ENCODE data around the gene DUSP5. TPM values are rescaled to one million over a fixed set of nuclear protein-coding genes. Genes with fewer than 3 reads are reported as not detected.

DUSP5 gene
- polyA plus RNA-seq, 3 donors: 10.8 to 13.9 (median 11.7) TPM

DNA sequence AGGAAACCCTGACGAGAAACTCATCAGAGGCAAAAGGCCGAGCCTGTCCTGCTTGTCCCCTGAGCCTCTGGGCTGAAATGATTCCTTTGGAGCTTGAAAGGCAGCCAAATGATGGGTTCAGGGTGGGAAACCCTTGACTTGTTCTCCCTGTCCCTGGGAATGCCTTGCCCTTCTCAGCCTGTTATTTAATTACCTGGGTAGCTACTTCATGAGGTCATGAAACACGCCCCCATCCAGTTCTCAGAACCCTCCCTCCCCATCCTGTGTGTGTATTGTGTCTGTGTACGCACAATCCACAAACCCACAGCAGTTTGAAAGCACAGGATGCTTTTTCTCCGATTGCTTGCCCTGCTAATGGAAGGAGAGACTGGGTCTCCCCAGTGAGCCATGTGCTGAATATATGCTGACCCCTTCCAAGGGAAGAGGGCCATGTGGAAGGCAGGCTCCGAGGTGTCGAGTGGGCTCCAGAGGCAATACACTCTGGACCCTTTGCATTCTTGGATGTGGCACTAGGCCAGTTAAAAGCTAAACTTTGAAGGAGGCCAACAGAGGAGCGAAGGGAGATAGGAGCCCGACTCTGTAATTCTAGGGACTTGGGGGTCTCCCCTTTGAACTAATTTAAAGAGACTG lies 10.6 kb downstream of the DUSP5 start:
- no peak for DNase-seq (ENCODE audit: extremely low read depth in 1 of 11, low read depth in 9 of 11, low spot score in 4 of 11)

DNA sequence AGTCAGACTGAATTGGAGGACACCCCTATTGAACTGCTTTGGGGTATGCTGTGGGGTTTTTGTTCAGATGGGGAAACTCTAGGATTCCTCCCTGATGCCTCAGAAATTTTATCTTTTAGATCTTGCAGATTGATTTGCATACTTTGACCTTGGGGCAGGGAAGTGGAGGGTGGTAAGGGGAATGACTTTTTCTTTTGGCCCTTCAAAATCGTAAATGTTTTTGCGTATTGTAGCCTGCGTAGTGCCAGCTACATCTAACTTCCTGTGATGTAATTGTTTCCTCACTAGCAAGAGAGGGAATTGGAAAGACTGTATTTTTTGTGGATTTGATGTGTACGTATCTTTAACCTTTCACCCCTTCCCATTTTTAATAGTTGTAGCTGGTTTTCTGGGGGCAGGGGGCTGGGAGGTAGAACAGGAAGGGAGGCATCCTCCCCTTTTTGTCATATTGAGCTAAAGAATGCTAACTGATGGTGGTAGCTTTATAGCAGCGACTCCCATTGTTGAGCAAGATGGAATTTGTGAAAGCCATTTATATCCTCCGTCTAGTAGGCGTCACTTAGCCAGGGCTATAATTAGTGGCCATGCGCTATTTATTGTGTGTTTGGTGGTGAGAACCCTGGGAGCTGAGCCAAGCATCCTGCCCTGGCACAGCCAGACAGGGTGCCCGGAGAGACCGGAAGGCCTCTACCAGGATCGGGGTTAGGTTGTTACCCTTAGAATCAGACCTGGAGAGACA lies 11.3 kb downstream of the DUSP5 start:
- no peak for DNase-seq (ENCODE audit: extremely low read depth in 1 of 11, low read depth in 9 of 11, low spot score in 4 of 11)

DNA sequence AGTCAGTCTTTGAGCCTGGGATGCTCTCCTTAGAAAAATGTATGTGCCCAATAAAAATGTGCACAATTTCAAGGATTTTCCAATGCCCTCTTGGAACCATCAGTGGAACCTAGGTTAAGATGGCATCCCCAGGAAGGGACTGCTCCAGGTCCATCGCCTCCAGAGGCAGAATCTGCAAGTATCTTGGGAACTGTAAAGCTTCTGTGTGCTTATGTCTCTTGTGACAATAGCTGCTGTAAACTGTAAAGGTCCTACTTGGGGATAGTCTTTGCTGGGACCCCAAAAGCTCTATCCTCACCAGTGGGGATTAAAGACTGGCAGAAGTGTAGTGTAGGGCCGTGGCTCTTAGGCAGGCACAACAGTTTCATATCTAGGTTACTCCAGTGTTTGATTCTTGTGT lies 11.9 kb downstream of the DUSP5 start:
- DNase-seq (ENCODE audit: extremely low read depth in 1 of 11, low read depth in 9 of 11, low spot score in 4 of 11): no peak

DNA sequence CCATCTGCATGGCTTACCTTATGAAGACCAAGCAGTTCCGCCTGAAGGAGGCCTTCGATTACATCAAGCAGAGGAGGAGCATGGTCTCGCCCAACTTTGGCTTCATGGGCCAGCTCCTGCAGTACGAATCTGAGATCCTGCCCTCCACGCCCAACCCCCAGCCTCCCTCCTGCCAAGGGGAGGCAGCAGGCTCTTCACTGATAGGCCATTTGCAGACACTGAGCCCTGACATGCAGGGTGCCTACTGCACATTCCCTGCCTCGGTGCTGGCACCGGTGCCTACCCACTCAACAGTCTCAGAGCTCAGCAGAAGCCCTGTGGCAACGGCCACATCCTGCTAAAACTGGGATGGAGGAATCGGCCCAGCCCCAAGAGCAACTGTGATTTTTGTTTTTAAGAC lies 12.4 kb downstream of the DUSP5 start:
- DNase-seq (ENCODE audit: extremely low read depth in 1 of 11, low read depth in 9 of 11, low spot score in 4 of 11): no peak

DNA sequence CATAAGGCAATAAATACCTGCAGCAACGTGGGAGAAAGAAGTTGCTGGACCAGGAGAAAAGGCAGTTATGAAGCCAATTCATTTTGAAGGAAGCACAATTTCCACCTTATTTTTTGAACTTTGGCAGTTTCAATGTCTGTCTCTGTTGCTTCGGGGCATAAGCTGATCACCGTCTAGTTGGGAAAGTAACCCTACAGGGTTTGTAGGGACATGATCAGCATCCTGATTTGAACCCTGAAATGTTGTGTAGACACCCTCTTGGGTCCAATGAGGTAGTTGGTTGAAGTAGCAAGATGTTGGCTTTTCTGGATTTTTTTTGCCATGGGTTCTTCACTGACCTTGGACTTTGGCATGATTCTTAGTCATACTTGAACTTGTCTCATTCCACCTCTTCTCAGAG lies 13.0 kb downstream of the DUSP5 start:
- no peak for DNase-seq (ENCODE audit: extremely low read depth in 1 of 11, low read depth in 9 of 11, low spot score in 4 of 11)

DNA sequence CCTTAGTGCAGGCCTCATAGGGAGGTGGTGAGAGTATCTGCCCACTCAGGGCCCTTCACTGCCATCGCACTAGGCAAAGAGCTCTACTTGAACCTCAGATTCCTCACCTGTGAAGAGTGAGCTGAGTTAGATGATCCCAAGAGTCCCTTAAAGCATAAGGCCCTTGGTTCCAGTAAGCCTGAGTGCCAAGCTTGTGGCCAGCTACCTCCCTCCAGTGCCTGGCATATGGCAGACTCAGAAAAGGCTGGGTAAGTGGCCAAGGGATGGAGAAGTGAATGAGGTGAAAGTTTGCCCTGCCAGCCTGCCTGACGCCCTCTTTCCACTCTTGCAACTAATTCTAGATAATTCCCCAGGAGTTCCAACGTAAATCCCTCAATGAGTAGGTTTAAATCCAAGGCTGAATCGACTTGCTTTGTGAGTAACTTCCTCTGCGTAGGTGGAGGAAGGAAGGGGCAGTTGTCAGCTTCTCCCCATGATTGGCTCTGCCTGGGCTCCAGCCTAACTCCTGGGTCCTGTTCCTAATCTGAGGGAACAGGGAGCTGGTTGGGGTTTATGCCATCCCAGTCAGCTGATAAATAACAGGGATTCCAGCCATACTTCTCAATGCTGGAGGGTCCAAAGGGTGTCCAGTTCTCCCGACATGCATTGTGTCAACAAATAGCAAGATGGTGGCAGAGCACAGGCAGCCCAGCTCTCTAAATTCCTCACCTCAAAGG lies 14.2 kb downstream of the DUSP5 start:
- no peak for DNase-seq (ENCODE audit: extremely low read depth in 1 of 11, low read depth in 9 of 11, low spot score in 4 of 11)

DNA sequence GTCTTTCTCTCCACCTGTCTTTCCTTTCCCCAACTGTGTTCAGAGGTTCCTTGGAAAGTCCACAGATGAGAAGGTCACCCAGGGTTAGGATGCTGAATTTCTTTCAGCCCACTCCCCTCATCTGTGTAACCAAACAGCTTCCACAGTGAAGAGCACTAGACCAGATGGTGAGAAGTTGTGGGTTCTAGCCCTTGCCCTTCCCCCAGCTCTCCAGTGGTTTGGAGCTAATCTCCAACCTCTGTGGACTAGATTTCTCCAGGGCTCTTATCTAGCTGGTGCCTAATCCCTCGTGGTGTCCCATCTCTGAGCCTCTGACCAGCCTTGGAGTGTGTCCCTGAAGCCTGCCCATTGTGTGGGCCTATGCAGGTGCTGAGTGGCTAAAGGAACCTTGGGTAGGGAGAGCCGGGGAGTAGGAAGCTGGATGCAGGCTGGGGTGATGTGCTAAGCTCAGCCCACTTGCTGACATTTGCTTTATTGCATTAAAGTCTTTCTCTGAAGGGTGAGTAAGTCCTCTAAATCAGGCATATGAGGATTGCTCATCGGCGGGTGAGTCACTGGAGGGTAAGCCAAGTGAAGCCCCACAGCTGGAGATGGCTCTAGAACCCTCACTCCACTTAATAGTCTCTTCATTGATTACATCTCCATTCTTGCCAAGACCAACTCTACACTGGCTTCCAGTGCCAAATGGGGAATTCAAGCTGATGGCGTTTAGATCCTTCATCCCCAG lies 14.9 kb downstream of the DUSP5 start:
- no peak for DNase-seq (ENCODE audit: extremely low read depth in 1 of 11, low read depth in 9 of 11, low spot score in 4 of 11)

DNA sequence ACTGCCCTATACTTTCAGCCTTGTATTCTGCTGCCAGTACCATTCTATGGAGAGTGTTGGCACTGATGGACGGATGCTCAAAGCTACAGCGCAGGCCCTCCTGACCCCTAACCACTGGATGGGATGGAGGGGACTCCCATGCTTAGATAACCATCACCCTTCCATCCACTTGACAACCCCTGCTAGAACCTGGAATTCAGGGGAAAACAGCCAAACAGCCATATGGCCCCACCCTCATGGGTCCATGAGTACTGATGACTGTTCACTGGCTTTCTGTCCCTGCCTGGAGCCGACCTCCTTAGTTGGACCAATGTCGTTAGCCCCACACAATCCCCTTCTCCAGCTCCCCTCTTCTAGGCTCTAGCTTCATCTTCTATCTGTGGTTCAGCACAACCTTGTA lies 16.2 kb downstream of the DUSP5 start:
- no peak for DNase-seq (ENCODE audit: extremely low read depth in 1 of 11, low read depth in 9 of 11, low spot score in 4 of 11)

DNA sequence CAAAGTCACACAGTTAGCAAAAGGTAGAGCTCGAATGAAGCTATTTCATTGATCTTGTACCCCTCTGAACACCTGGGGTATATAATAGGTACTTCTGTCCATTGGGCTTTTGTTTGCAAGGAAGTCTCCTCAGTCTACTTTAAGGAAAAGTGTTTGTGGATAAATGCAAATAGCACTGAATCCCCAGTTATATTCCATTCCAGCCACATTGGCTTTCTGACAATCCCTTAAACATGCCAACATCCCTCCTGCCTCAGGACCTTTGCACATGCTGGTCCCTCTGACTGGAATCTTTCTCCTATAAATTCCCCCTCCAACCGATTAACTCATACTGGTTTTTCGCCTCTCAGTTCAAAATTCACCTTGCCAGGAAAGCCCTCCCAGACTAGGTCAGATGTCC lies 17.1 kb downstream of the DUSP5 start:
- no peak for DNase-seq (ENCODE audit: extremely low read depth in 1 of 11, low read depth in 9 of 11, low spot score in 4 of 11)

DNA sequence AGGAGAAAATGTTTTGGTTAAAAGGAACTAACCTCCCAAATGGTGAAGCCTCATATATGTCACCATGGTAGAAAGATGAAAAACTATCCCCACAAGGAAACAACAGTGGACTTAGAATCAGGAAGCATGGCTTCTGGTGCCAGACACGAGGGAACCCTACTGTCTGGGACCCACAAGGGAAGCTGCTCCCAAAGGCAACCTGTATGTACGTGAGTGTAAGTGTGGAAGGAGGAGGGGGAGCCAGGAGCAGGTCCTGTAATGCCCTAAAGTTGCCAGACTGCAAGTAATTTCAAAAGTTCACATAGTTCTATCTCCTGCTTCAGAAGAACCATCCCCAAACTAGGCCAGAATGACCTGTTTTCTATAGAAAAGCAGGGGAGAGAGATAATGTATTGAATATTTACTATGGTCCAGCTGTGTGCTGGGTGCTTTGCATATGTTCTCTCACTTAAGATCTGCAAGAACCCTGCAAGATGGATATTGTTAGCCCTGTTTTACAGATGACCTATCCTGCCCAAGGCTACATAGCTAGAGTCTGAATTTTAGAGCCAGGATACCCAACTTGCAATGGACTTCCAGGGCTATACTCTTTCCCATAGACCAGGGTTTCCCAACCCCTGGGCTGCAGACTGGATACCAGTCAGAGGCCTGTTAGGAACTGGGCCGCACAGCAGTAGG lies 19.2 kb downstream of the DUSP5 start:
- no peak for DNase-seq (ENCODE audit: extremely low read depth in 1 of 11, low read depth in 9 of 11, low spot score in 4 of 11)

DNA sequence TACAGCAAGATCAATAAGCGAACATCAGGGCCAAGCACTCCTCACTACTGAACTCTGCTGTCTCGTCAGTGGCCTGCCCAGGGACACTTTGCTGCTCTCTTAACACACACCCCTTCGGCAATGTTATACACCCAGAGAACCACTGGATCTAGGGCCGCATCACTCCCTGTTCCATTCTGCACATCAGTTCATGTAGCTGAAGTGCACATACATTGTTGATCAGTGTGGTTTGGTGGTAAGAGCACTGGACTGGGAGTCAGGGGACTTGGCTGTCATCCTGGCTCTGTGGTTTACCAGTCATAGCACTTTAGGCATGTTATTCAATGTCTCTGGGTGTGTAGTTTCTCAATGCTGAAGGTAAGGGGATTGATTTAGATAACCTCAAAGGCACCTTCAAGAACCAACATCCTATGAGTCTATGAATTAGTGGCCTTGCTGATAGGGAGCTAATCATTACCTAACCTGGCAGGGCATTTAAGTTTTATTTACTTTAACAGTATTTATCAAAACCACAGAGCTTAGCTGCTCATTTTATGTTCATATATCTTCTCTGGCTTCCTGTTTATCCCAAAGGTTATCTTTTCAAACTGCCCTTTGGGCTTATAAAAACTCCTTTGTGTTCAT lies 24.8 kb downstream of the DUSP5 start:
- no peak for DNase-seq (ENCODE audit: extremely low read depth in 1 of 11, low read depth in 9 of 11, low spot score in 4 of 11)

DNA sequence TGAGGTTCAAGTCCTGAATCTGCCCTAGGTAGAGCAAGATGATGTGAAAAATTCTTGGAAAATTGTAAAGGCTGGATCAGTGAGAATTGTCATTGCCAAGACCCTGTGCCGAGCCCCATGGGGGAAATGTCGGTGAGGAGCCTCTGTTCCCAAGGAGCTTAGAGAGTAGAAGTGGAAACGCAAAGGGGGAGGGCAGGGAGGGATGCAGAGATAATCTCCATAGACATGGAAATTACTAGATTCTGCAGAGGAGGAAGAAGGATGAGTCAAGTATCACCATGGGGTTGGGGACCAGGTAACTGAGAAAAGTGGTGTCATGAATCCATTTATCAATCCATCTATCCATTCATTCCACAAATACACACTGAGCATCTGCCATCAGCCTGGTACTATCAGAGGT lies 26.0 kb downstream of the DUSP5 start:
- no peak for DNase-seq (ENCODE audit: extremely low read depth in 1 of 11, low read depth in 9 of 11, low spot score in 4 of 11)

DNA sequence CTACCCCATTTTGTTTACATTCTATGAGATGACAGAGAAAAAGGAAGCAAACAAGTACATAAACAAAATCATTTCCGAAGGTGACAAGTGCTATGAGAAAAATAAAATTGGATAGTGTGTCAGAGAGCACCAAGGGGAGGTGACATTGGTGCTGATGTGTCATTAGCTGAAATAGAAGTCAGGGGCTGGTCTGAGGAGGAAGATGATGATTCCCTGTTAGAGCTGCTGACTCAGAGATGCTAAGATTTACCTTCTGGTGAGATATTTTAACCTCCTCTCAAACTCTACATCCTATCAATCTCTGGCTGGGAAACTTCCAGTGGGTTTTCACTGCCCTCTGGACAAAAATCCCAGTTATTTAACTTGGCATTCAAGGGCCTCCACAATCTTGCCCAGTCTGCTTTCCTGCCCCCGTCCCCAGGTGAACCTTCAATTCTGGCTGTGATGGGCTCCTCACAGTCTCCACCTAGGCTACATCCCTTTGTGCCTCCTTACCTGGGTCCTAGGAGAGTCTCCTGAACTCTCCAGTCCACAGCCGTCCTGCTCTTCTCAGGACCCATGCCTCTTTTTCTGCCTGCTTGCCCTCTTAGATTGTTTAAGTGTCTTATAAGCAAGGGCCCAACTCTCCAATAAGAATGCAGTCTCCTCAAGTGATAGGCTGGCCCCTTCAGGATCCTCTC lies 26.6 kb downstream of the DUSP5 start:
- no peak for DNase-seq (ENCODE audit: extremely low read depth in 1 of 11, low read depth in 9 of 11, low spot score in 4 of 11)

DNA sequence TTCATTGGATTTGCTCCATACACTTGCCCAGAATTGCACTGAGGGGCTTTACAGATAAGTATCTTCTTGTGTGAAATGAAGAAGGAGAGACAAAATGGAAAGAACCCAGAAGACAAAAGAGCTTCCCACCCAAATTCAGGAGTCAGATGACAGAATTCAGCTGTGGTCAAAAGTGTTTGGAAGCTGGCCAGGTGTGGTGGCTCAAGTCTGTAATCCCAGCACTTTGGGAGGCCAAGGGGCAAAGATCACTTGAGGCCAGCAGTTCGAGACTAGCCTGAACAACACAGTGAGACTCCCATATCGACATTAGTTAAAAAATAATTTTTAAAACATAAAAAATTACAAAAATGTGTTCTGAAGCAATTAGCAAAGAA lies 27.1 kb downstream of the DUSP5 start:
- no peak for DNase-seq (ENCODE audit: extremely low read depth in 1 of 11, low read depth in 9 of 11, low spot score in 4 of 11)

DNA sequence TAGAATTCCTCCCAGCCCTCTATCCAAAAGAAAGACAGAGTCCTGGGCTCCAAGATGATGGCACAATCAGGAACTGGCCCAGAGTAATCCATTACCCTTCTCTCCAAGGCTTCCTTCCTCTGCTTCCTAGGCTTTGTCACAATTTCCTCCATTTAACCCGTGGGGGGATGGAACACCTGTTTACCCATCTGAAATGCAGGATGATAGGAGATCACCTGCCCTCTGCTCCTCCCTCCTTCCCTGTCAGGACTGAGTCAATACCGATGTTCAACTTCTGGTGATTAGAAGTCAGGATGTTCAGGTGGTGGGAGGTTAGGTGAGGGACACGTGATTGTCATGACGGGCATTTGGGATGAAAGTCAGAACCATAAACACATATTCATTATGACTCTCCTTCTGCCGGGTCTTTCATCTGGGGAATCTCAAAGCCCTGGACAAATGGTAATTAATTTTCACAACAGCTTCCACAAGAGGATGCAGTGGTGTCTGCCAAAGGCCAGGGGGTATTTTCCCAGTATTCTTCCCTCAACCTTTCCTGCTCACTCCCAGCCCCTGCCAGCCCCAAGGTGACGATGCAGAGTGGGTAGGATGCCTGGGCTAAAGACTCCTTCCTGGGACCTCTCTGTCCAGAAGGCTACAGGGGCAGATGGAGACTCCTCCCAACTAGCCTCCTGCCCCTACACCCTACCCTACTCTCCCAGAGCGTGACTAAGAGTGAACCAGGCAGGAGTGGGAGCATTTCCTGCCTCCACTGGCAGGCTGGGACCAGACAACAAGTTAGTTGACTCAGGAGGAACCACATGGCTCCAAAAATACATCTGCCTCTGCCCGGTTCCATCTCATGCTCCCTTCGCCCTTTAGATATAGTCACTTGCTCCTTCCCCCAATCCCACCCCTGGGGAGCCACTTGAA lies 27.9 kb downstream of the DUSP5 start:
- DNase-seq (ENCODE audit: extremely low read depth in 1 of 11, low read depth in 9 of 11, low spot score in 4 of 11): no peak

DNA sequence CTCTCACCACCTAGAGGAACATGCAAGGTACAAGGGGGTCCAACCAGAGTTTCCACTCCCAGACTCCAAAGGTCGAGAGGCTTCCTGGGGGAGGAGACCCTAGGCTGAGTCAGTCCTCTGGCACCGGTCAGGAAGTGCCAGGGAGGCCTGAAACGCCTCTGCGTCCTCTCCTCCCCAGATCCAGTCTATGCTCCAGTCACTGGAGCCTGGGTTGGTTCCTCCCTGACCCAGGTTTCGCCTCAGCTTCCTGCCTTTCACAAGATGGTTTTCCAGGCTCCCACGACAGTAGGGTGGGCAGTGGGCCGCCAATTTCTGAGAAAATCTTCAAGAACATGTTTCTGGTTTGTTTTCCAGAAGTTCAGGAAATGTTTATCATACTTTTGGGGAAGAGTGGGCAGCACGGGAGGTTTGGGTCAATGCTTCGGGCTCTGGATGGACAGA lies 30.0 kb downstream of the DUSP5 start:
- DNase-seq (ENCODE audit: extremely low read depth in 1 of 11, low read depth in 9 of 11, low spot score in 4 of 11): no peak

DNA sequence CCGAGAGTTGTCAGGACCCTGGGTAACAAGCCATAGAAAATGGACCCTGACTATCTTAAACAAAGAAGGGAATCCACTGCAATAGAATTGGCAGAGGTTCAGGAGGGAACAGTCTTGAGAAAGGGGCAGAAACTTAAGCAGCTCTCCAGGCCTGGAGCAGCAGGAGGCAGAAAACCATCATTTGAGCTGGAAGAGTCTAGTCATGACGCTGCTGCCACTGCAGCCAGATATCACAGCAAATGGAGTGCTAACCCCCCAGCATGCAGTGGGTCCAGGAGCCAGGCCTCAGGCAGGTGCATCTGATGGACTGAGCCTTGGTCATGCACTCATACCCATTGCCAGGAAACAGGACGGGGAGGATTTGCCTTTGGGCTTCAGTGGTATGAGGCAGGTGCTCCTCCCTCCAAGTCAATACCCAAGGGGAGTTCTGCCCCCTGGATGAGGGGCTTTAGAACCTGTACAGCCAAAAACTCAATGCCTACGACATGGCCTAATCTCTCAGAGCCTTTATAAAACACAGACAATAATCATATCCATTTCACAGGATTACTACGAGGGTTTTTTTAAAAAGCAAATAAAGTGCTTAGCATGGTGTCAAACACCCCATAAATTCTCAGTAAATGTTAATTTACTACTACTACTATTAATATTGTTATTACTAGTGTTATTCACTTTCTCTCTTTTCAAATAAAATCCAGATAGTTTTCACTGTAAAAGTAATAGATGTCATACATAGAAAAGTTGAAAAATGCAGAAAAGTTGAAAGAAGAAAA lies 30.7 kb downstream of the DUSP5 start:
- DNase-seq (ENCODE audit: extremely low read depth in 1 of 11, low read depth in 9 of 11, low spot score in 4 of 11): no peak
